Ramos (cell line): ENCODE measurements around the gene POLR2E.

Experiments used
- in situ Hi-C: fragments of 300-500 bp; cut with MboI; formaldehyde crosslinking; loops from one replicate; pipeline ENCODE4 v1.14.3; 2022; ENCODE audit warnings: low sequenced_read_pairs; ENCODE audit not compliant: unreplicated experiment

POLR2E gene

GRCh38 chr19:1039646-1040475, 55.3 kb downstream of the POLR2E start, which contains the start of gene ABCA7:
Gene ABCA7, plus strand, starts transcription at chr19:1040107. Its CDS starts 1,255 bp downstream, at chr19:1041362.
- in situ Hi-C loops: no loop called here

GRCh38 chr19:1038978-1039645, 56.1 kb downstream of the POLR2E start:
- in situ Hi-C loops: no loop called here

GRCh38 chr19:1037621-1038064, 57.5 kb downstream of the POLR2E start:
- in situ Hi-C loops: no loop called here
